ENCODE data around the gene PGGT1B.

Gene PGGT1B

GRCh38 chr5:115243412-115243811, 19.3 kb downstream of the PGGT1B start:
- no peak for DNase-seq (ENCODE audit: extremely low read depth, low read depth)
- no peak for TF ChIP-seq CTCF (IDR thresholded peaks at IDR 0.05; ENCODE audit: low read depth, low read length, missing control alignments)

GRCh38 chr5:115241881-115242642, 20.6 kb downstream of the PGGT1B start:
- no peak for DNase-seq (ENCODE audit: extremely low read depth, low read depth)
- no peak overlapping the region for H3K4me3 ChIP-seq (replicated peaks; ENCODE audit: low read depth, low read length)
- TF ChIP-seq CTCF (IDR thresholded peaks at IDR 0.05; ENCODE audit: low read depth, low read length, missing control alignments): no peak

More at GRCh38 chr5:115243412-115243811, 19.3 kb downstream of the PGGT1B start:
- H3K4me3 ChIP-seq (replicated peaks; ENCODE audit: low read depth, low read length): no peak overlapping the region

GRCh38 chr5:115237066-115237465, 25.6 kb downstream of the PGGT1B start:
- no peak overlapping the region for H3K4me3 ChIP-seq (replicated peaks; ENCODE audit: low read depth, low read length)
- DNase-seq (ENCODE audit: extremely low read depth, low read depth): no peak
- no peak for TF ChIP-seq CTCF (IDR thresholded peaks at IDR 0.05; ENCODE audit: low read depth, low read length, missing control alignments)

- no peak for TF ChIP-seq CTCF (IDR thresholded peaks at IDR 0.05; ENCODE audit: low read depth, low read length, missing control alignments)
- no peak overlapping the region for H3K4me3 ChIP-seq (replicated peaks; ENCODE audit: low read depth, low read length)
- DNase-seq (ENCODE audit: extremely low read depth, low read depth): no peak
Observed at GRCh38 chr5:115236599-115236998, 26.1 kb downstream of the PGGT1B start.

- H3K4me3 ChIP-seq (replicated peaks; ENCODE audit: low read depth, low read length): no peak overlapping the region
- DNase-seq (ENCODE audit: extremely low read depth, low read depth): no peak
- no peak for TF ChIP-seq CTCF (IDR thresholded peaks at IDR 0.05; ENCODE audit: low read depth, low read length, missing control alignments)
Observed at GRCh38 chr5:115231598-115231997, 31.1 kb downstream of the PGGT1B start.

- DNase-seq (ENCODE audit: extremely low read depth, low read depth): no peak
- no peak overlapping the region for H3K4me3 ChIP-seq (replicated peaks; ENCODE audit: low read depth, low read length)
- TF ChIP-seq CTCF (IDR thresholded peaks at IDR 0.05; ENCODE audit: low read depth, low read length, missing control alignments): no peak
Observed at GRCh38 chr5:115229606-115230005, 33.1 kb downstream of the PGGT1B start.

- DNase-seq (ENCODE audit: extremely low read depth, low read depth): no peak
- TF ChIP-seq CTCF (IDR thresholded peaks at IDR 0.05; ENCODE audit: low read depth, low read length, missing control alignments): no peak
- H3K4me3 ChIP-seq (replicated peaks; ENCODE audit: low read depth, low read length): no peak overlapping the region
Observed at GRCh38 chr5:115227281-115227680, 35.4 kb downstream of the PGGT1B start.

All from HFF-Myc (cell line).